Measurements from ENCODE around the gene CCDC85C. TPM values are rescaled to one million over a fixed set of nuclear protein-coding genes. Genes with fewer than 3 reads are reported as not detected.

Gene CCDC85C
- total RNA-seq, 1 donor from 2014 or later: 30.1 TPM

DNA sequence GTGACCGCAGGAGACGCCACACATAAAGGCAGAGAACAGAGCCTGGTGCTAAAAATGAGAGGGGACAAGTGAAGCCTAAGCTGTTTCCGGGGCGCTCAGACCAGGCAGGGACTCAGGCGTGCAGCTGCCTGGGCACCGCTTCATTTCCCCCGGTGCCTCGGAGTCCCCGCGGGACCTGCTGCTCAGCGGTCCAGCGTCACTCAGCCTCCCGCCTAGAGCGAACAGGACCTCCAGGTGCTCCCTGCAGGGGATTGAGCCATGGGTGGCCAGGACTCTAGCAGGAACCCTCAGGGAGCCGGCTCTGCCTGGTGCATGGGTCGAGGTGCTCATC lies 31.0 kb downstream of the CCDC85C start:
- no peak for DNase-seq (ENCODE audit: low spot score)

DNA sequence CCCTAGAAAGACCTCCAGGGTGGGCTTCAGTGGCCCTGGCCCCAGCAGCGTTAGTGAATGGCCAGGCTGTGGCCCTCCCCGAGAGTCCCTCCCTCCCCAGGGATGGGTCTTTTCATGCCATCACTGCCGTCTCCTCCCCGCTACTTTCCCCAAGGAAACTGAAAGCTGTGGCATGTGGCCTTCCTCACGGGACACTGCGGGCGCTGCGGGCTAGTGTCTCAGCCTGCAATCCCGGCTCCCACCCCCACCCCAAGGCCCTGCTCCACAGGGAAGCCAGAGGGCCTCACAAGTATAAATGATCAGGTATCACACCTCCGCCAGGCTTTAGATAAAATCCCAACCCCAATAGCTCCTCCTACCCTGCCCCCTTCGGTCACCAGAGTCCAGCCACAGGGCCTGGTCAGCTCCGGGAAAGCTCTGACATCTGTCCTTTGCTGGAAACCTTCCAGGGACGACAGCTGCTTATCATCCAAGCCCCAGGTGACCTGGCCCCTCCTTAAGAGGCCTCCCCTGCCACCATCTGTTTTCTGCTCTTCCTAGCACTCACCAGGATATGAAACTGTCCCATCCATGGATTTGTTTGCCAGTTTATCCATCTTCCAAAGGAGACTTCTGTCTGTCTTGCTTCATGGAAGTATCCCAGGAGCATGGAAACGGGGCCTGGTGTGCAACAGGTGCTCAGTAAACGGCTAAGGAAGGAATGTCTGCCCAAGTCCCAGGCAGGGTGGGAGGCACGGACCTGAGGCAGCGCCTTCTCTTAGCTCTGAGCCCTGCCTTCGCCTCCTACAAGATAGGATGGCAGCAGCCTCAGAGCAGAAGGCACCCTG lies 31.6 kb downstream of the CCDC85C start:
- DNase-seq (ENCODE audit: low spot score): no peak

DNA sequence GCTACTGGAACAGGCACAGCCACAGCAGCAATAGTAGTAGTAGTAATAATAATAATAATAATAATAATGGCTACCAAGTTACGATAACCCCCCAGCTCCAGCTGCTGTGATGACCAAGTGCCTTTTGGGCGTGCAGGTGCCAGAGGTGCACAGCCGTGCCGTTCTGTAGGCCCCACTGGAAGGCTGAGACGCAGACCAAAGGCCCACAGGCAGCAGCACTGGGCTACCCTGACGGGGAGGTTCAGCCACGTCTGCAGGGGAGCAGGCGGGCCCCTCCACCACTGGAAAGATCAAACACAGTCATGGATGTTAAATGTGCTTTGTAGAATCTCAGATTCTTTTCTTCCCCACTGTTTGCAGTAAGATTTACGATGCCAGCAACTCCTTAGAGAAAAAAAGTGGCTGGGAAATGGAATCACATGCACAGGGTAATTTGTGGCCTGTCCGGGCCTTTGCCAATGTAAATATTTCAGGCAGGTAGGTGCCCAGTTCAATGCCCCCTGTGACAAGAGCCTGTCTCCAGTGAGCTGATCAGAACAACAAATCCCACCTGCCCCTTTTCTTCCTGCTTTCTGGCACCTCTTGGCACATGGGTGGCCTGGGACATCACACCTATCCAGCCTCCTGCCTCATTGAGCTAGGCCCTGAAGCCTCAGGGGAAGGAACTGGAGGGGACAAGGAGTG lies 32.6 kb downstream of the CCDC85C start:
- no peak for DNase-seq (ENCODE audit: low spot score)

- DNase-seq (ENCODE audit: low spot score): no peak
Measured at GRCh38 chr14:99570544-99571302, 33.3 kb downstream of the CCDC85C start.

GRCh38 chr14:99569725-99570543 lies 34.1 kb downstream of the CCDC85C start:
- DNase-seq (ENCODE audit: low spot score): no peak

- no peak for DNase-seq (ENCODE audit: low spot score)
Measured at GRCh38 chr14:99568567-99569560, 35.1 kb downstream of the CCDC85C start.

- no peak for DNase-seq (ENCODE audit: low spot score)
Measured at GRCh38 chr14:99566390-99567354, 37.3 kb downstream of the CCDC85C start.

GRCh38 chr14:99566009-99566389 lies 38.0 kb downstream of the CCDC85C start:
- no peak for DNase-seq (ENCODE audit: low spot score)

DNA sequence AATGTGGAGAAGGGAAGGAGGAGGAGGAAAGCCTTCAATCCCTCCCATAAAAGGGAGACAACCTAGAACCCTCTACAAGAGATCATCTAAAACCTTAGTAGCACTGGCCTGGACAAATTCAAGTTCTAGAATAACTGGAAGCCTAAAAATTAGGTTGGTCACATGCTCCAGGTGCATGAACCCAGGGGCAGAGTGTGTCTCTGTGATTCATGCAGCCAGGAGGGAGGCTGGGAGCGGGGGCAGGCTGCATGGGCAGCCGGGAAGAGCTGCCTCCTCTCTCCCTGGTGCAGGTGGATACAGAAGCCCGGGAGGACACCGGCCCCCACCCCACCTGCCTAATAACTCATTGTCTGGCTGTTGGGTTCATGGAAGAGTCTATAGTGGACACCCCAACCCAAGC lies 38.6 kb downstream of the CCDC85C start:
- DNase-seq (ENCODE audit: low spot score): no peak

- no peak for DNase-seq (ENCODE audit: low spot score)
Measured at GRCh38 chr14:99564926-99565259, 39.1 kb downstream of the CCDC85C start.

DNA sequence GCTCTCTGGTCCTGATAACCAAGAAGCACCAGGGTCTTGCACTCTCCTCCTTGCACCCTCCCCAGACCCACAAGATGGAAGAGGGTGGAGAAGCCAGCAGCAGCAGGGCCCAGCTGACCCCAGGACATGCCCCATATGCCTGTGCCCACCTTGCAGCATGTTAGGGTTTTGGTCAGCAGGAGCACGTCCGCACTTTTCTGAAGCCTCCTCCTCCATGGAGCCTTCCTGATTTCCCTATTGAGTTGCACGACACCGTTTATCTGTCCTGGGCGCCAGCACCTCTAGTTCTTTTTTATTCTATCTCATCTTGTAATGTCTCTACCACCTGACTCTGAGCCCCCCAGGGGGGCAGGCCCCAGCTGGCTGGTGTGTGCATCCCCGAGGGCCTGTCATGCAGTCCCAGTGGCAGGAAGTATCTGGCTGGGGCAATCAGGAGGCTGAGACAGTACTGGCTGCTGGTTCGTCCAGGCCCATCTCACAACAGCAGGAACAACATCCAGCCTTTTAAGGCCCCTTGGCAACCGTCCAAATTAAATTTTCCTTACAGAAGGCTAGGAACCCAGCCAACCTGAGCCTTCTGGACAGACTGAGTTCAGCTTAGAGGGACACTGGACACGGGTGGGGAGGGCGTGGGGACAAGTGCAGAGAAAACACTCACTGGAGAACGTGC lies 39.6 kb downstream of the CCDC85C start:
- DNase-seq (ENCODE audit: low spot score): peak; percentile 81

GRCh38 chr14:99563749-99564129 lies 40.3 kb downstream of the CCDC85C start:
- DNase-seq (ENCODE audit: low spot score): no peak

- peak; percentile 90 for DNase-seq (ENCODE audit: low spot score)
Measured at GRCh38 chr14:99562856-99563748, 40.9 kb downstream of the CCDC85C start.

DNA sequence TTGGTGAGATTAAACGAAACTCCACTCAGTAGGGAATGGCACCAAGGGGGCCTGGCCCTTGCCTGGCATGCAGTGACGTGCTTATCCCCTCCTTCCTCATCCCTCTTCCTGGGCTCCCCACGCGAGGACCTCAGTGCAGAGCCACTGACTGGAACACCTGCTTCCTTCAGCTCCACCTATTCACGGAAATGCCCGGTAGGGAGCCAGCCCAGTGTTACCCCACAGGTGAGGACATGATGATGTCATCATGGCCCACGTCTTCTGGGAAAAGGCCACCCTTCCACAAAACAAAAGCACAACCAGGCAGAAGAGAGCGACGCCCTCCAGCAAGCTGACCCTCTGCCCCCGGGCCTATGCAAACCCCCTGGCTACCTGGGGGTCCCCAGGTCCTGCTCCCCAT lies 42.1 kb downstream of the CCDC85C start:
- DNase-seq (ENCODE audit: low spot score): no peak

DNA sequence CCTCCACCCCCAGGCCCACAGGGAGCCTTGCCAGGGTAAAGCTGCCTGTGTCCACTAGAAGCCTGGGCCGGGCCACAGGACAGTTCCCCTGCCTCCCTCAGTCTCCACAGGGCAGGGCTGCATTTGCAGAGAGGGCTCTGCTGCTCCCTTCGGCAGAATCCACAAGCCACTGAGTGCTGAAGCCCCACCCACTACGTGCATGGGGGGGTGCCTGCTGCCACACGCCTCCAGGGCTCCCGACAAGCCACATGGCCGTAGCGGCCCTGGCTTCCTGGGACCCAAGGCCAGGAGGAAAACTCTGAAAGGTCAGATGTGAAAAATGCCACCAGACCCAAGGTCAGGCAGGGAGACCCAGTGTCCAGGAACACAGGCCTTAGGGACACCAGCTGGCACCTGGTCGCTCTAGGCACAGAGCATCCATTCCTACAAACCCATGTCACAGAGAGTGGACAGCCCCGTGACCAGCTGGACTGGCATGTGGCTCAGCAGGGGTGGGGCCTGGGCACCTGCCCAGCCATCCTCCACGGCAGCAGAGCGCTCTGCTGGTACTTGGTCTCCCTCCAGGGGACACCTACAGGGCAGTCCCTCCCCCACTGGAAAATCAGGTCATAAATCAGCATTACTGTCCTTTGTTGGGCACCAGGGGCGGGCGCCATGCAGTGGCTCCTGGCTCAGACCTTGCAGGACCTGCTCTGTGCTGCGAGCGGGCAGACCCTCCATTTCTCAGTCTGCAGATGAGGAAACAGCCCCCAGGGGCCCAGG lies 42.9 kb downstream of the CCDC85C start:
- peak; percentile 75 for DNase-seq (ENCODE audit: low spot score)

DNA sequence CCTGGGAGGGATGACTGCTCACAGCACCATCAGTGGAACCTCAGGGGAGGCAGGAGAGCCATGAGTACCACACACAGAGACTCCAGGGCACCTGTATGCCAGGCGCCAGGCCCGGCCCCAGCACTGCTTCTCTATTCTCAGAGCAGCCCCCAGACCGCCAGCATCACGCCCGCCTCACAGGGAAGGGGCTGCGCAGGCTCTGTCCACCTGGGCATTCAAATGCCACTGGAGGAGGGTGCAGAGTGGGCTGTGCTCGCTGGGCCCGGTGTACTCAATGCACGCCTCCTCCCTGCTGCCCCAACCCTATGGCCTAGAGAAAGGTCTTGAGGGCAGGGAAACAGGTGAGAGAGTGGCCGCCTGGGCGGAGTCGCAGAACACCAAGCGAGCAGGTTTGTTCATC lies 43.6 kb downstream of the CCDC85C start:
- no peak for DNase-seq (ENCODE audit: low spot score)
